MM.1S (cell line): Measurements from ENCODE around the gene SPECC1L.
"Not testable (repeated sequence)": the region's sequence is repeated elsewhere in the genome, so short reads cannot be mapped to it uniquely, and the experiment has no call there.

Experiments used
- DNase-seq: peaks from one replicate; pipeline ENCODE4 v3.0.0-alpha.2; 2015
- H2AFZ ChIP-seq: fragments of 300-600 bp; sonication (generic); 2 replicates; pipeline ENCODE4 v1.6.0; 2016; ENCODE audit warnings: antibody characterized with exemption, low read length
- H3F3A ChIP-seq: fragments of 300-600 bp; sonication (generic); 2 replicates; pipeline ENCODE4 v1.6.1; 2016; ENCODE audit warnings: mild to moderate bottlenecking, antibody characterized with exemption, low read length, moderate library complexity, mixed read lengths; ENCODE audit not compliant: insufficient read depth
- H3K27ac ChIP-seq: fragments of 300-600 bp; sonication (generic); 2 replicates; pipeline ENCODE4 v1.5.1; 2016; ENCODE audit warnings: mild to moderate bottlenecking, low read length
- H3K27me3 ChIP-seq: fragments of 300-600 bp; sonication (generic); replicated peaks from 2 replicates; pipeline ENCODE4 v1.6.0; 2016; ENCODE audit warnings: low read length; ENCODE audit not compliant: insufficient read depth
- H3K36me3 ChIP-seq: fragments of 300-600 bp; sonication (generic); replicated peaks from 2 replicates; pipeline ENCODE4 v1.6.1; 2016; ENCODE audit warnings: mild to moderate bottlenecking, low read length, mixed read lengths; ENCODE audit not compliant: insufficient read depth
- H3K4me1 ChIP-seq: fragments of 300-600 bp; sonication (generic); 2 replicates; pipeline ENCODE4 v1.6.1; 2016; ENCODE audit warnings: low read length, mixed read lengths
- H3K4me2 ChIP-seq: fragments of 300-600 bp; sonication (generic); 2 replicates; pipeline ENCODE4 v1.6.0; 2016; ENCODE audit warnings: low read depth, low read length
- H3K4me3 ChIP-seq: fragments of 300-600 bp; sonication (generic); 2 replicates; pipeline ENCODE4 v1.5.1; 2016; ENCODE audit warnings: low read length, mixed read lengths
- H3K79me2 ChIP-seq: fragments of 300-600 bp; sonication (generic); 2 replicates; pipeline ENCODE4 v1.6.1; 2016; ENCODE audit warnings: mixed run types, low read length, mixed read lengths
- H3K9ac ChIP-seq: fragments of 300-600 bp; sonication (generic); 2 replicates; pipeline ENCODE4 v1.6.1; 2016; ENCODE audit warnings: low read length, mixed read lengths
- H3K9me2 ChIP-seq: fragments of 300-600 bp; sonication (generic); replicated peaks from 2 replicates; pipeline ENCODE4 v1.6.1; 2016; ENCODE audit warnings: mild to moderate bottlenecking, low read length, mixed read lengths; ENCODE audit not compliant: insufficient read depth
- H3K9me3 ChIP-seq: fragments of 300-600 bp; sonication (generic); replicated peaks from 2 replicates; pipeline ENCODE4 v1.6.1; 2016; ENCODE audit warnings: mild to moderate bottlenecking, low read length, mixed read lengths; ENCODE audit not compliant: insufficient read depth
- H4K20me1 ChIP-seq: fragments of 300-600 bp; sonication (generic); 2 replicates; pipeline ENCODE4 v1.6.1; 2016; ENCODE audit warnings: mild to moderate bottlenecking, low read length, moderate library complexity, mixed read lengths; ENCODE audit not compliant: insufficient read depth
- EZH2 ChIP-seq: fragments of 300-600 bp; sonication (generic); optimal IDR thresholded peaks from 2 replicates; pipeline ENCODE3; 2017; ENCODE audit warnings: low read depth, mild to moderate bottlenecking, antibody characterized with exemption, low read length, mixed read lengths
- EZH2phosphoT487 ChIP-seq: fragments of 300-600 bp; sonication (generic); IDR thresholded peaks from 2 replicates; pipeline ENCODE4 v1.6.1; 2018; ENCODE audit warnings: antibody characterized with exemption, low read length
- TF ChIP-seq, protein P1 (sequence below): fragments of 300-600 bp; sonication (generic); IDR thresholded peaks from 2 replicates; pipeline ENCODE4 v1.5.1; 2016; ENCODE audit warnings: antibody characterized with exemption, low read length, mixed read lengths

SPECC1L gene

DNA sequence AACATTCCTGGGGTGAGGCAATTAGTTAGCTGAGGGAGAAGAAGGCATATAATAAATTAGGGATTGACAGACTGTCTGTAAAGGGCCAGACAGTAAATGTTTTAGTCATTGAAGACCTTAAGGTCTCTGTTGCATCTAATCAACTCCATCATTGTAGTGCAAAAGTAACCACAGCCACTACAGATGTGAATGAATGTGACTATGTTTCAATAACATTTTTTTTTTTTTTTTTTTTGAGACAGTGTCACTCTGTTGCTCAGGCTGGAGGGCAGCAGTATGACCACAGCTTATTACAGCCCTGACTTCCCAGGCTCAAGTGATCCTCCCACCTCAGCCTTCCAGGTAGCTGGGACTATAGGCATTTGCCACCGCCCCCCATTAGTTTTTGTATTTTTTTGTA is 9.7 kb downstream of the SPECC1L start:
- H3F3A ChIP-seq, H3K27ac ChIP-seq, H2AFZ ChIP-seq, H3K4me1 ChIP-seq, H4K20me1 ChIP-seq, DNase-seq, H3K36me3 ChIP-seq, H3K9me3 ChIP-seq, H3K9me2 ChIP-seq, H3K4me3 ChIP-seq, H3K9ac ChIP-seq, H3K27me3 ChIP-seq, H3K4me2 ChIP-seq: not testable (repeated sequence)
- peaks cover 78% of the 10 kb centered on the region for H3K79me2 ChIP-seq

DNA sequence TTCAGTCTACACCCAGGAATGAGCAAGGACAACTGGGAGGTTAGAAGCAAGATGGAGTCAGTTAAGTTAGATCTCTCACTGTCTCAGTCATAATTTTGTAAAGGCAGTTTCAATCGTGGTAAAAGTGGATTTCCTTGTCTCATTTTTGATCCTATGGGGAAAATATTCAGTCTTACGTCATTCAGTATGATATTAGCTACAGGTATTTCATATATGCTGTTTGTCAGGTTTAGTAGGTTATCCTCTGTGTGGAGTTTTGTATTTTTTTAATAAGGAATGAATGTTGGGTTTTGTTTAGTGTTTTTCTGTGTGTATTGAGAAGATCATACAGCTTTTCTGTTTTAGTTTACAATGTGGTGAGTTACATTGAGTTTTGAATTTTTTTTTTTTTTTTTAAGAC is 11.8 kb downstream of the SPECC1L start:
- TF ChIP-seq, protein P1, sequence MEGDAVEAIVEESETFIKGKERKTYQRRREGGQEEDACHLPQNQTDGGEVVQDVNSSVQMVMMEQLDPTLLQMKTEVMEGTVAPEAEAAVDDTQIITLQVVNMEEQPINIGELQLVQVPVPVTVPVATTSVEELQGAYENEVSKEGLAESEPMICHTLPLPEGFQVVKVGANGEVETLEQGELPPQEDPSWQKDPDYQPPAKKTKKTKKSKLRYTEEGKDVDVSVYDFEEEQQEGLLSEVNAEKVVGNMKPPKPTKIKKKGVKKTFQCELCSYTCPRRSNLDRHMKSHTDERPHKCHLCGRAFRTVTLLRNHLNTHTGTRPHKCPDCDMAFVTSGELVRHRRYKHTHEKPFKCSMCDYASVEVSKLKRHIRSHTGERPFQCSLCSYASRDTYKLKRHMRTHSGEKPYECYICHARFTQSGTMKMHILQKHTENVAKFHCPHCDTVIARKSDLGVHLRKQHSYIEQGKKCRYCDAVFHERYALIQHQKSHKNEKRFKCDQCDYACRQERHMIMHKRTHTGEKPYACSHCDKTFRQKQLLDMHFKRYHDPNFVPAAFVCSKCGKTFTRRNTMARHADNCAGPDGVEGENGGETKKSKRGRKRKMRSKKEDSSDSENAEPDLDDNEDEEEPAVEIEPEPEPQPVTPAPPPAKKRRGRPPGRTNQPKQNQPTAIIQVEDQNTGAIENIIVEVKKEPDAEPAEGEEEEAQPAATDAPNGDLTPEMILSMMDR, result no peak
- TF ChIP-seq EZH2 (no peak), EZH2phosphoT487 (no peak)
- Histone ChIP-seq H3K9me3 (no peaks in the 10 kb centered on the region), H4K20me1 (no peaks in the 10 kb centered on the region; the same call in 1 of the 2 replicates), H3K4me2 (no peak overlapping the region), H3K4me3 (no peak overlapping the region), H3K4me1 (no peaks in the 10 kb centered on the region), H3K9ac (no peak overlapping the region), H3K79me2 (peaks cover 78% of the 10 kb centered on the region), H3K27ac (no peak overlapping the region), H3K27me3 (no peaks in the 10 kb centered on the region), H3K9me2 (no peaks in the 10 kb centered on the region), H3K36me3 (no peaks in the 10 kb centered on the region), H3F3A (no peaks in the 10 kb centered on the region), H2AFZ (no peak overlapping the region)
- DNase-seq, result no peak

DNA sequence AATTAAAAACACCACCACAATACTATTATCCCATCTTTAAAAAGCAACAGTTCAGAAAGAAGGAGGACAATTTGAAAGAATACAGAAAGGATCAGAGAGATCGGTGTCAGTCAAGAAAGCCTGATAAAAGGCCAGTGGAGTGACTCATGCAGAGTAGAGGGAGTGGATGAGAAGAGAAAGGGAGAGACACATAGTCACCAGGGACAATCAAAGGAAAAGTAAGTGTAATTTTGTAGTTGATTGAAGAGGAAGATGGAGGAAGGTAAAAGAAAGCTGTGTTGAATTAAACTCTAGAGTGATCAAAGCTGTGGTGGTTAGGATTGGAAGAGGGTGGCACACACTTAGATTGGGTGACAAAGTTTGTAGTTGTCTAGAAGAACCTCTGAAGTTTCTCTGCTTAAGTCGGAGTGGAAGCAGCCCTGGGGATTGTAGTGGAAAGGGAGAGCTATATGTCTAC is 14.1 kb downstream of the SPECC1L start:
- Histone ChIP-seq H3K27ac (no peak overlapping the region), H4K20me1 (peaks cover 7% of the 10 kb centered on the region), H3F3A (no peaks in the 10 kb centered on the region), H3K9me3 (no peaks in the 10 kb centered on the region), H3K36me3 (no peaks in the 10 kb centered on the region), H3K27me3 (no peaks in the 10 kb centered on the region), H3K4me2 (no peak overlapping the region), H3K4me1 (no peaks in the 10 kb centered on the region), H3K4me3 (no peak overlapping the region), H2AFZ (no peak overlapping the region), H3K9ac (no peak overlapping the region), H3K79me2 (peaks cover 76% of the 10 kb centered on the region), H3K9me2 (no peaks in the 10 kb centered on the region)
- DNase-seq, result no peak
- TF ChIP-seq EZH2phosphoT487 (no peak), EZH2 (no peak)
- TF ChIP-seq, protein P1, result no peak

DNA sequence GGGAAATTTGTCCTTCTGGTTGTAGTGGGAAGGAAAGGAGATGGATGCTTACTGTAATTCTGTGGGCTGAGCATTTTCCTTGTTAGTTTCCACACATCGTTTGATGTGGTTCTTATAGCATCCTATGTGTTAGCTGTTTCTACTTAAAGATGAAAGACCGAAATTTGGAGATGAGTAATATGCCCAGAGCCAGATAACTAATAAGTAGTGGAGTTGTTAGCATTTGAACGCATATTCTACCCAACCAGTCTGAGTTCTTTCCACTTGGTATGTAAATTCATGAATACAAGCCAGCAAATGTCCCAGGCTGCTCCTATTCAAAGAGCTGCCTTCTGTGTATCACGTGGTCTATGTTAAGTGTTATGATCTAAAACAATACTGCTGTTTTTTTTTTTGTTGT is 14.6 kb downstream of the SPECC1L start:
- TF ChIP-seq EZH2 (no peak), EZH2phosphoT487 (no peak)
- TF ChIP-seq, protein P1, result no peak
- DNase-seq, result no peak

DNA sequence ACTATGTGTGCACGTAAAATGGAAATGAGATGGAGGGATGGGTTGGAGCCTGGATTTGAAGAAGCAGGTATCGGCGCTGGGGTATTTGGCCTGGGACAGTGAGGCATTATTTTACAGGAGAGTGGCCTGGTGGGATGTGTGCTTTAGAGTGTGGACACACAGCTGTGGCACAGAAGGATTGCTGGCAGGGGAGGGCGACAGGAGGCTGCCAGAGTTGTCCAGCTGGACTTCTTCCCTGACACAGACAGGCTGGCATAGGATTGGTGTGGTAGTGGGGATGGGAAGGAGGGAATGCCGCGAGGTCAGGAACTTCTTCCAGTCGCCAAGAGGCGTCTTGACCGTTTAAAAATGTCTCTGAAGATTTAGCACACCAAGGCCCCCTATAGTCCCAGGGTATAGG is 16.6 kb downstream of the SPECC1L start:
- H3K27me3 ChIP-seq, H3K4me1 ChIP-seq, H3K4me2 ChIP-seq, H3F3A ChIP-seq, H2AFZ ChIP-seq, H3K4me3 ChIP-seq, DNase-seq, H3K9ac ChIP-seq, H3K36me3 ChIP-seq, H3K9me3 ChIP-seq, H3K27ac ChIP-seq, H3K9me2 ChIP-seq: not testable (repeated sequence)
- Histone ChIP-seq H4K20me1 (peaks cover 10% of the 10 kb centered on the region), H3K79me2 (peaks cover 82% of the 10 kb centered on the region)

More for the DNA sequence above, 14.6 kb downstream of the SPECC1L start:
- Histone ChIP-seq H2AFZ (no peak overlapping the region), H3K4me1 (no peaks in the 10 kb centered on the region), H3F3A (no peaks in the 10 kb centered on the region), H3K27me3 (no peaks in the 10 kb centered on the region), H3K9me2 (no peaks in the 10 kb centered on the region), H3K9ac (no peak overlapping the region), H3K4me2 (no peak overlapping the region), H3K4me3 (no peak overlapping the region), H3K9me3 (no peaks in the 10 kb centered on the region), H3K79me2 (peaks cover 79% of the 10 kb centered on the region), H4K20me1 (peaks cover 10% of the 10 kb centered on the region), H3K36me3 (no peaks in the 10 kb centered on the region), H3K27ac (no peak overlapping the region)

DNA sequence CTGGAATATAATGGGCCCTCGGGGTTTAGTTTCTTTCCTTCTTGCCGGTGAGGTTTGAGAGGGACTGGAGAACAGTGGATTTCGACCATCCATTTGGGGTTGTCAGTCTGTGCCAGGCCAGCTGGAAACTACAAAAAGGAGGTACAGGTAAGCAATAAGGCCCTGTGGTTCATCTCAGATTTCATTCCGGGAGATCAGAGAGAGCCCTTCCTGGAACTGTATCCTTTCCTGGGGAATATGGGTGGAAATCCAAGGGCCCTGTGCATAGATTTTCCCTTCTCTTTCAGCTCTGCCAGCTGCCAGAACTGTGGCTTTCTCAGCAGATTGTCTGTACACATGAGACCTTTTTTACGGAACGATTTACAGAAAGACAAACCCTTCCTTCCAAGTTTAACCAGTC is 17.2 kb downstream of the SPECC1L start:
- H3K27ac ChIP-seq, H3K4me1 ChIP-seq, H3F3A ChIP-seq: not testable (repeated sequence)

More for the DNA sequence above, 17.2 kb downstream of the SPECC1L start:
- Histone ChIP-seq H3K79me2 (peaks cover 80% of the 10 kb centered on the region), H4K20me1 (peaks cover 10% of the 10 kb centered on the region)
- not testable (repeated sequence) for H3K9ac ChIP-seq, H3K9me3 ChIP-seq, H3K4me3 ChIP-seq, H2AFZ ChIP-seq, H3K27me3 ChIP-seq, H3K36me3 ChIP-seq, H3K4me2 ChIP-seq, DNase-seq, H3K9me2 ChIP-seq
